HuH-7 (cell line): Measurements from ENCODE around the gene FEZ2.

Source experiments
- DNase-seq: peaks from one replicate; pipeline ENCODE4 v3.0.0; 2011; ENCODE audit warnings: low spot score

The FEZ2 gene

GRCh38 chr2:36561237-36561944 is 36.6 kb downstream of the FEZ2 start:
- DNase-seq = no peak

- no peak for DNase-seq
Measured at GRCh38 chr2:36560726-36561125, 37.2 kb downstream of the FEZ2 start.

GRCh38 chr2:36559221-36559942 is 38.6 kb downstream of the FEZ2 start:
- no peak for DNase-seq

- no peak for DNase-seq
Measured at GRCh38 chr2:36556842-36557241, 41.1 kb downstream of the FEZ2 start.

GRCh38 chr2:36555789-36556188 is 42.2 kb downstream of the FEZ2 start:
- no peak for DNase-seq

- DNase-seq = no peak
Measured at GRCh38 chr2:36554531-36554930, 43.4 kb downstream of the FEZ2 start.

GRCh38 chr2:36553683-36554082 is 44.3 kb downstream of the FEZ2 start:
- no peak for DNase-seq

- DNase-seq = no peak
Measured at GRCh38 chr2:36550006-36550405, 48.0 kb downstream of the FEZ2 start.

GRCh38 chr2:36549165-36549574 is 48.8 kb downstream of the FEZ2 start:
- DNase-seq = no peak

- DNase-seq = no peak
Measured at GRCh38 chr2:36547906-36548305, 50.1 kb downstream of the FEZ2 start.

GRCh38 chr2:36545871-36546416 is 52.0 kb downstream of the FEZ2 start:
- no peak for DNase-seq

GRCh38 chr2:36544638-36545338 is 53.2 kb downstream of the FEZ2 start:
- no peak for DNase-seq

- no peak for DNase-seq
Measured at GRCh38 chr2:36541891-36542595, 55.9 kb downstream of the FEZ2 start.

- no peak for DNase-seq
Measured at GRCh38 chr2:36540986-36541754, 56.8 kb downstream of the FEZ2 start.

- DNase-seq = no peak
Measured at GRCh38 chr2:36539631-36540030, 58.3 kb downstream of the FEZ2 start.

GRCh38 chr2:36538335-36538734 is 59.6 kb downstream of the FEZ2 start:
- DNase-seq = no peak

- no peak for DNase-seq
Measured at GRCh38 chr2:36536776-36537175, 61.2 kb downstream of the FEZ2 start.

- no peak for DNase-seq
Measured at GRCh38 chr2:36535099-36535498, 62.9 kb downstream of the FEZ2 start.

GRCh38 chr2:36534275-36534799 is 63.6 kb downstream of the FEZ2 start:
- DNase-seq = no peak

- no peak for DNase-seq
Measured at GRCh38 chr2:36530983-36531354, 67.0 kb downstream of the FEZ2 start.
